ENCODE results near the gene AREL1.

AREL1 gene

GRCh38 chr14:74660863-74661262 lies 52.0 kb downstream of the AREL1 start:
- DNase-seq (ENCODE audit: low read depth in 2 of 2) = no peak

GRCh38 chr14:74660167-74660566 lies 52.7 kb downstream of the AREL1 start:
- DNase-seq (ENCODE audit: low read depth in 2 of 2) = no peak

DNA sequence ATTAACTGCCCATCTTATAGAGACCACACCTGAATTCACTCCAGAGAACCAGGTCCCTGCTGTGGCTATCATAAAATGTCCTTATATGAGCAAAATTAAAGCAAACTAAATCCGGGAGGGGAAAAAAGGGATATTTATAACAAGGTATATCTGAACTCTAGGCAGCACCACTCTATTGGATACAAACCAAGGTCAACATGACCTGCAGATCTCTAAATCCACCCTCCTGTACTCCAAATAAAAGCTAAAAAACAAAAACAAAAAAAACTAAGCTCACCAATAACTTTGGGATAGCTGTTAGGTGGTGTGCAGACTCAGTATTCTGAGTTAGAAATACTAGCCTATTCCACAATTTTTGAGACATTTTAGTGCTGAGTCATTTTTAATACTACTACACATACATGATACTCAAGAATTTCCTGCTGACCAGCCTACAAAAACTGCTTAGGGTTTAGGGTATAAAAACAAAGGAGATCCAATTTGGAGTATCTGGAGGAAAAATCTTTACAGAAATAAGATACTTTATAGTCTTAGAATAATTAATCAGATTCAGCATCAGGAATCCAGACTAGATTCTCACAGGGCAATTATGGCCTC lies 54.2 kb downstream of the AREL1 start:
- no peak for DNase-seq (ENCODE audit: low read depth in 2 of 2)

DNA sequence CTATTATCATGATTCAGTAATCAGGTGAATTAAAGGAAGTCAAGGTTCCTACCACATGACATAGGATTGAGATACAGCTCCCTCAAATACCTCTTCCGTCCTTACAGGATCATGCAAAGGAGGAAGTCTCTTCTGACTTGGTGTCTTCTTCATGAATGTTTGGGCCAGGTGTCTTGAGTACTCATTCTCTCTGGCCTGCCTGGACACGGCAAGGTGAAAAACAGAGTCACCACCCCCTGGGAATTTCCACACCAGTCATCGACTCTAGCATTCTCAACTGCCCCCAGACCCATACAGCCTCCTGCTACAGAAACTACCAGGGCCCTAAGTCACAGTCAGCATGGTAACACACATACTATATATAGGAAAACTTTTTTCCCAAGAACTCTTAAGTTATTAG lies 55.9 kb downstream of the AREL1 start:
- DNase-seq (ENCODE audit: low read depth in 2 of 2) = no peak

DNA sequence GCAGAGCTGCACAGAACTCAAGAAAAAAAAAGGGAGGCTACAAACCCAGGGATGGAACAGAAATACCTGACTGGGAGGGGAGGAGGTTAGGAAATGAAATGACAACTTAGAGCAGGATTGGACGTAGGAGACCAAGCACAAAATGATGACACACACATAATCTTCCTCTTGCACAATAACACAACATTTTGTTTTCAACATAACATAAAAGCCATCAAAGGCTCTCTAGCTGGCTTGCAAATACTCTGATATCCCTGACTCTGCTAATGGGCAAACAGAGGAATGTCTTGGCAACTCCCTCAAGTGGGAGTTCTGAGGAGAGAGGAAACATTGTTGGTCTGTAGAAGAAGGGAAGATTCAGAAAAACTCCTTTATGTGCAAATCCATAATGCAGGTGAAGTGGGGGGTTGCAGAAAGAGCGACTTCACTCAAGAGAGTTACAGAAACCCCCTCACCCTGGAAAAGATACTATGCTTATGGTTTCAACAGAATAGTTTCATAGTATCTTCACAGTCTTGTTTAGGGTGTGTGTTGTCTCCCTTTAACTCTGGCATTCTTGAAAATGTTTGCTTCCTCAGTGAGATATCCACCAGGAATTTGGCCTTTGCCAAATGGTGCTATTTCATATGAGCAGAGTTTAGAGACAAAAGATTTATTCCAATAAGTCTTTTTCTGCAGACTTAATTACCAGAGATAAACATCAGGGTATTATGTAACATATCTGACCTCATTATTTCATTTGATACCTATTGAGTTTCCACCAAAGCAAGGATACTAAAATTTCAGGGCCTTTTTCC lies 57.1 kb downstream of the AREL1 start:
- no peak for DNase-seq (ENCODE audit: low read depth in 2 of 2)

DNA sequence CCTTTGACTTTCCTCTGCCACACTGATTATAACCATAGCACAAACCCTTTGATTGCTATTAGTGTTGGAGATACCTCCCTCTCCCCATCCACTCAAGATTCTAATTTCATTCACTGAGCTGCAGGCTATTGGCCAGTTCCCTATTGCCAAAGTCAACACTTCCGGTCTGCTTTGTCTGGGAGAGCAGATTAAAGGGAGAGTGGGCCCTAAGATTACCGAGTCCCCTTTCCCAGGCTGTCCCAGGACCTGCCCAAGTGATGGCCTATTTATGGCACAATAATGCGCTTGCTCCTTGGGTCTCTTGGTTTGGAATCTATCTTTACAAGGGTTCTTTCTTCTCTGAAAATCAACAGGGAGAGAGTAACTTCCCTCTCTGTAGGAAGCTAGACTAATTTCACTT lies 57.9 kb downstream of the AREL1 start:
- no peak for DNase-seq (ENCODE audit: low read depth in 2 of 2)

DNA sequence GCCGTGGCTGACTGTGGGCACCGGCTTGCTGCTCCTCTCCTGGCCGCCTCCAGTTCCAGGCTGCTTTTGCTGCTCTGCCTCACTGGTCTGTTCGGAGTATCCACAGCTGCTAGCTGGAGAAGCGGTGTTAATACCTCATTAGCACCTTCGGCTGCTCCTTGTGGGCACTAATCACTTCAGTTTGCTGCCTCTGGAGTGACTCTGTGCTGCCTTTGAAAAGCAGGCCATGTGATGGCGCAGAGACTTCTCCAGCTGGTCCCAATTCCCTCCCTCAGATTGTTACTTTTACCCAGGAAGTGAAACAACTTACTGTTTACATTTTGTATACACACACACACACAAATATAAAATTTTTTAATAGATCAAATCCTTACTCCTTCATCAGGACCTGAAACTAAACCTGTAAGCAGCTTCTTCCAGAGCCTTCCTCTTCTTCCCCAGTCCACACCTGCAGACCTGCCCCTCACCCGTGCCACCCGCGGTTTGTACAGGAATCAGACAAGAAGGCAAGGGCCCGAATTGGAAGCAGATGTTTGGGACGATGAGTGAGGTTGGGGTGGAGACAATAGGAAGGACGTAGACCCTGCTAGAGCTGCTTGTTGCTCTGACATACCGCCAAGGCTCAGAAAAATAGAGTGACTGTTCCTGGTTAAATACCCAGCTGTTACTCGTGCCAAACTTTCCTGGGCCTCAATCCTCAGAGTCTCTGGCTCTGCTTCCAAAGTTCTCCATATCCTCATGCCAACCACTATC lies 59.3 kb downstream of the AREL1 start:
- DNase-seq (ENCODE audit: low read depth in 2 of 2) = no peak

- DNase-seq (ENCODE audit: low read depth in 2 of 2) = no peak
These were observed 60.3 kb downstream of the AREL1 start for GRCh38 chr14:74652541-74652940.

DNA sequence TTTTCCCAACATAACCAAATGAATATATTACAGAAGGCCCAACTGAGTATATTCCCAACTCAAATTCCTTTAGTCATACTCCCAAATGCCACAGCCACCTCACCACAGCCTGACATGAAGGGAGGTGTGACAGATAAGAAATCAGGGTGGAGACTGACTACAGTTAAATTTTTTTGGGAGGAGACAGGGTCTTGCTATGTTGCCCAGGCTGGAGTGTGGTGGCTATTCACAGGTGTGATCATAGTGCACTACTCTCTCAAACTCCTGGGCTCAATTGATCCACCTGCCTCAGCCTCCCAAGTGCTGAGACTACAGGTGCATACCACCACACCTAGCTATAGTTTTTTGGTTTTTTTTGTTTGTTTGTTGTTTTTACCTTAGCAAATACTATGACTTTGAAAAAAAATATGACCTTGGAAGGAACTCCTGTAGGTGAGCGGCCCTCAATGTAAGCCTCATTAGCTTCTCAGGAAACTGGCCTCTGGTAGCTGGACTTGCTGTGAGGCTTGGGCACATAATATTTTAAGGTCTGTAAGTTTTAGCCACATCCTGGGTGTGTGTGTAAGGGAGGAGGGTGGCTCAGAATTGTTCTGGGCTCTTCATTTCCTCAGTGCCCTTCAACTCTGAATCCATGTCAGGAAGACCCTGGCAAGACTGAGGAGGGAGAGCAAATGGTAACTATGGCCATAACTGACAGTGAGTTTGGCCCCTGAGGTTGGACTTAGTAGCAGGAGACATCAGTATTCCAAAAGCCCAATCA lies 61.8 kb downstream of the AREL1 start:
- no peak for DNase-seq (ENCODE audit: low read depth in 2 of 2)

DNA sequence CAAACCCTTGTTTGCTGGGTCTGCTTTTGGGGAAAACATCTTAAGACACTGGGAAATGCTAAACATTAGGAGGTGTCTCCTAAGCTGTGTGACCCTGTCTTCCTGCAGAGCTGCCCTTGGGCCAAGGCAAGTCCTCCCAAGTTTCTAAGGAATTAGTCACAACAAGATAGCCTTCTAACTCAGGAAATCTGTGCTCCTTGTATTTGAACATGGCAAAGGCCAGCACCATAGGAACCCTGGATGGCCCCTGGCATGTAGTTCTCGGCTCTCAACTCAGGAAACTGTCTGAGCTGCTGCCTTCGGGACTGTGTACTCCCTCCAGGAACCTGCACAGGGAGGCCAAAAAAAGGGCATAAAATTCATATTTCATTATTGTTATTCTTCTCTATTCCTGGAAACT lies 63.2 kb downstream of the AREL1 start:
- no peak for DNase-seq (ENCODE audit: low read depth in 2 of 2)

DNA sequence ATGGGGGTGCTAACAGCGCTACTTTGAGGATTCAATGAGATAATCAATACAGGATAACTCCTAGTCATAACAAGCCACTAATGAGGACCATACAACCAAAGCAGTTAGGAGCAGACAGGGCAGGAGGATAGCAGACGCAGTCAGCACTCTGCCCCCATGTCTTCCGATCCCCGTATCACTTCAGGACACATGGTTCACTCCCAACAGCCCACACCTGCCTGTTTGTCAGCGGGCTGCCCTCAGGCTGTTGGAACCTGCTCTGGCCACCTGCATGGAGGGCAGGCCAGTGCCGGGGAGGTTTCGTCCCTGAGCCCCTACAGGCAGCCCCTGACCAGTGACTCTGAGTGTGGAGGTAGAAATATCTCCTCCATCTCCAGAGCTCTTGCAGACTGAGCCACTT lies 63.7 kb downstream of the AREL1 start:
- no peak for DNase-seq (ENCODE audit: low read depth in 2 of 2)

- no peak for DNase-seq (ENCODE audit: low read depth in 2 of 2)
These were observed 64.3 kb downstream of the AREL1 start for GRCh38 chr14:74648601-74649000.

GRCh38 chr14:74647678-74648461 lies 65.0 kb downstream of the AREL1 start:
- DNase-seq (ENCODE audit: low read depth in 2 of 2) = no peak

GRCh38 chr14:74647061-74647677 lies 65.7 kb downstream of the AREL1 start:
- DNase-seq (ENCODE audit: low read depth in 2 of 2) = no peak

DNA sequence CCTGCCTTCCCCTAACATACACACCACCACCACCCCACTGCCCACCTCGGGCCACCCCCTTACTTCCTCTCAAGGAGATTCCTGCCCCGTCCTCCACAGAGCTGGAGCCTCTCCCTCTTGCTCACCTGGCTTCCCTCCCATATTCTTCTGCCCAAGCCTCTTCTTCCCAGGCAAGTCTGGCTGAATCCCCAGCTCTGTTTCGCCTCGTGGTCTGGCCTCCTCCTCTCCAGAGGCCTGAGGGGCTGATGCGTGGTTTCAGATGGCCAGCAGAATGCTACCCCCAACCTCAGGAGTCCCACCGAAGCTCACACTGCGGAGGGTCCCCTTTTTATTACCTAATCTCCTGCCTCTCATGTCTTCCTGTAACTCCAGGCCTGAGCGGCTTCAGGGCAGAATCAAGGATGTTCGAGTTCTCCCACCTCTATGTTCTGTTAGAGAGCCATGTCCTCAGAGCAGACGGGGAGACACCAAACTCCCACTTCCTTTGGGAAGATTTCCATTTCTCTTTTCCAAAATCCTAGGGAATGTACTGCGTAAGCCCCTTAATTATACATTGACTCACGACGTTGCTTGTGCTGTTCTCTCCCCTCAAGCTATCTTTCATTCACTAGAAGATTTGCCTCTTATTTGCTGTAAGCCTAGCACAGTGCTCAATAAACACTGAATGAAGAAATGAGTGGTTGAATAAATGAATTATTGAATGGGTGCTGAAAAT lies 67.0 kb downstream of the AREL1 start:
- DNase-seq (ENCODE audit: low read depth in 2 of 2) = no peak

- DNase-seq (ENCODE audit: low read depth in 2 of 2) = no peak
These were observed 67.6 kb downstream of the AREL1 start for GRCh38 chr14:74645244-74645643.

DNA sequence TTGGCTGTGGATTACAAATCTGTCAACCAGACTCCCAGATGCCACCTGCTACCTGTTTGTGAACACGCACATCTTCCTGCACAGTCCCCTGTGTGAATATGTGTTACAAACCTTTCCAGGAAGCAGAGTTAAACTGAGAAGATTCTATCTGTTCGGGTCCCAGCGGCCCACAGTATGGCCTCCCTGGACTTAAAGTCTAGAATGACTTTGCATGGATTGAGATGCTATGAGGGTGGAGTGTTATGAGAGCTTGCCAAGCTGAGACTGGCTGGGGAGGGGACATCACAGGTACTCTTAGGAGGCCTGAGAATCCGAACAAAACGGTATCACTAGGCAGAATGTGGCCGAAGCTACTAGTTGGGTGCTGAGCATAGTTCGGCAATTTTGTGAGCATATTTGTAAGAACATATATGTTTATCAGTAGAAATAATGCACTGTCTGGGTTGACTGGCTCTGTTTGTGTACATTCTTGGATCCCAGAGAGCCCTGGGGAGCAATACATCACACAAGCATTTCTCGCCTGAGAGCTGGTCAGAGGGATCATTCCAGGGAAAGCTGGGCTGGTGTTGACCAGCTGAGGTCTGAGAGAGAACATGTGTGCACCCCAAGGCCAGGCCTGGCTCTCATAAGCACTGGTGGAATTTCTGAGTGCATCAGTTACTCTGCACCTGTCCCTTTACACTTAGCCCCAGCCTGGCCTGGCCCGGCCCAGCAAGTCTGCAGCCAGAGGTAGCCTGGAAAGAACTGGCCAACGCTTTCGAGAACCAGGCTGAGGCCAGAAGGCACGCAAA lies 71.1 kb downstream of the AREL1 start:
- no peak for DNase-seq (ENCODE audit: low read depth in 2 of 2)

DNA sequence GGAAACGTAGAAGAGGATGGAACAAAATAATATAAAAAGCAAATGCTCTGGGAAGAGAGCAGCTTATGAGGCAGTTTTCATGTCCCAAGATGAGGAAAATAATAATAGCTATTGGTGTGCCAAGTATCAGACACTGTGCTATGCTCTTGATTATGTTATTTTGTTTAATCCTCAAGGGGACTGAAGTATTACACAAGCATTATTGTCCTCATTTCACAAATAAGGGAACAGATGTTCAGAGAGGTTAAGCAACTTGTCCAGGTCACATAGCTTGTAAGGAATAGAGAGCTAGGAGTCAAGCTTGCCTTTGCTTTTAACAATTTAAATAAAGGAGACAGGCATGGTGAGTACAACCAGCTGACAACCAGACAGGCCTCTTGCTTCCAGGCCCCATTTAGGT lies 73.9 kb downstream of the AREL1 start:
- no peak for DNase-seq (ENCODE audit: low read depth in 2 of 2)

- DNase-seq (ENCODE audit: low read depth in 2 of 2) = no peak
These were observed 74.8 kb downstream of the AREL1 start for GRCh38 chr14:74638066-74638465.

GRCh38 chr14:74637178-74637550 lies 75.7 kb downstream of the AREL1 start:
- no peak for DNase-seq (ENCODE audit: low read depth in 2 of 2)

Data from stimulated activated CD4-positive, alpha-beta T cell treated with anti-CD3 and anti-CD28 coated beads, Interleukin-15, amount 100 ng/mL, for 48 hours (primary cell).